ENCODE measurements around the gene CRISP3.

- TF ChIP-seq POLR2A (IDR thresholded peaks at IDR 0.05; ENCODE audit: low read depth, low read length) (no peak), TAF1 (IDR thresholded peaks at IDR 0.05; ENCODE audit: low read depth, low read length) (no peak), POLR2AphosphoS5 (IDR thresholded peaks at IDR 0.05; ENCODE audit: low read depth, low read length) (no peak)
Measured at GRCh38 chr6:49739423-49739822, 4.8 kb downstream of the CRISP3 start.

All from GM12891 (cell line).